GM21528 (cell line): Measurements from ENCODE around the gene IGFL3.
"Not testable (repeated sequence)": the region's sequence is repeated elsewhere in the genome, so short reads cannot be mapped to it uniquely, and the experiment has no call there.

Experiments
- ATAC-seq: cut with Tn5 transposase; IDR thresholded peaks from one replicate; pipeline ENCODE4 v1.9.1; 2021; ENCODE audit warnings: mild to moderate bottlenecking, moderate library complexity; ENCODE audit not compliant: unreplicated experiment, low FRiP score

The IGFL3 gene

DNA sequence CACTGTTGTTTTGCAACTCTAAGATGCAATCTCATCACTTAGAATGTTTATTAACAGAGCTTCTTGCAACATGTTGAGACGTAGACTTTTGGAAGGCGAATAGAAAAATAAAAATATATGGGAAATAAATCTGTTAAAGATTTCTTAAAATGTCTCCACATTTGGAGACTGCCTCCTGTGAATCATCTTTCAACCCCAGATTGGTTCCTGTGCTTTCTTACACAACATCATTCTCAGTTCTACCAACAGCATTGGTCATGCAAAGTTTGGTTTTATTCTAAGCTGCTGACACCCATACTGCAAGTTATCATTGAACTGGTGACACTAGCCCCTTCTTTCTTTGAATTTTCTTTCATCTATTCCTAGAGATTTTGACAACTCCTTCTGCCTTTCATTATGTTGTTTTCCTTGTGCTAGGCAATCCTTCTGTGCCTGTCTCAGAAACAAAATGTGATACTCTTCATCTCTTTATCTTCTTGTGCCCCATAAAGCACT, 1.6 kb upstream of the IGFL3 start:
- no peak for ATAC-seq

DNA sequence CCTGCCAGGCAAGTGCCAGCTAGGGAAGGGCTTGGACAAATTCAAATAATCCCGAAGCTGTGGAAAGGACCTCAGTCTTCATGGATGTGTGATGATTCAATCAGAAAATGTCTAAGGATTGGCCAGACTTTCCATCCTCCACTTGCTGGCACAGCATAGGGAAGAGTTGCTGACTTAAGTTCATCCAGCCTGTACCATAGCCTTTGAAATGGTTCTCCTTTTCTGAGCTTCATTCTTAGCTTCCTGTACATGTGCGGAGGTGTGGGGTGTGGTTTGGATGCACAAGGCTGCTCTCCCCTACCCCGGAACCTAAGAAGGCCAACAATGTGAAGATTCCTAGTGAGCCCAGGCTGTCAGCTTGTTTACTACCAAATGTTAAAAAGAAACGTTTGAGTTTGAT, 959 bp upstream of the IGFL3 start:
- no peak for ATAC-seq

DNA sequence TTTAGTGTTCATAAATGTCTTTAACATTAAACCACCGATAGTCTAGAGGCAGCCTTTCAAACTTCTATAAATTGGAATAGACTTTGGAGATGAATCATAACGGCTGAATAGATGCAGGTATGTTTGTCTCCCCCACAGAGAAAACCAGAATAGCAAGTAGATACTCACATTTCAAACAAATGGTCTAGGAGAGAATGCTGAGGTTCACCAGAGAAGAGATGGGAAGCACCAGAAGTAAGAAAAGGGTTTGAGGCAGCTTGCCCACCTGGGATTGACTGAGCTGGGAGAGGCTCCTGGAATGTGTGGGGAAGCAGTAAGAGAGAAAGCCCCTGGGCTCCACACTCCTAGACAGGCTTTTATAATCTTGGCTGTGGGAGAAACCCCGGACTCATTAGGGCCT, 6.4 kb downstream of the IGFL3 start:
- ATAC-seq, result no peak

DNA sequence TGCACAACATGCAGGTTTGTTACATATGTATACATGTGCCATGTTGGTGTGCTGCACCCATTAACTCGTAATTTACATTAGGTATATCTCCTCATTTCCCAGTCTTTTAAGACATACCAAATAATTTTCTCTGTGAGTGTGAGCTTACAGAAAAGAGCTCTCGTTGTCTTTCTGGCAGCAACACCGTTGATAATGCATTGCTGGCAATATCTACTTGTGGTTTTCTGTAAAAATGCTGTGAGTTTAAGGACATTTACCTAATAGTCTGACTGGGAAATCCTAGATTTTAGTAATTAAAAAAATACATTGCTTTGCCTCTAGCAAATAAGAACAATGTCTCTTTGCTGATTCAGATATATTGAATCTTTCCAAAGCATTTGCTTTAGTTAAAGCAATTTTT, 8.4 kb downstream of the IGFL3 start:
- no peak for ATAC-seq

DNA sequence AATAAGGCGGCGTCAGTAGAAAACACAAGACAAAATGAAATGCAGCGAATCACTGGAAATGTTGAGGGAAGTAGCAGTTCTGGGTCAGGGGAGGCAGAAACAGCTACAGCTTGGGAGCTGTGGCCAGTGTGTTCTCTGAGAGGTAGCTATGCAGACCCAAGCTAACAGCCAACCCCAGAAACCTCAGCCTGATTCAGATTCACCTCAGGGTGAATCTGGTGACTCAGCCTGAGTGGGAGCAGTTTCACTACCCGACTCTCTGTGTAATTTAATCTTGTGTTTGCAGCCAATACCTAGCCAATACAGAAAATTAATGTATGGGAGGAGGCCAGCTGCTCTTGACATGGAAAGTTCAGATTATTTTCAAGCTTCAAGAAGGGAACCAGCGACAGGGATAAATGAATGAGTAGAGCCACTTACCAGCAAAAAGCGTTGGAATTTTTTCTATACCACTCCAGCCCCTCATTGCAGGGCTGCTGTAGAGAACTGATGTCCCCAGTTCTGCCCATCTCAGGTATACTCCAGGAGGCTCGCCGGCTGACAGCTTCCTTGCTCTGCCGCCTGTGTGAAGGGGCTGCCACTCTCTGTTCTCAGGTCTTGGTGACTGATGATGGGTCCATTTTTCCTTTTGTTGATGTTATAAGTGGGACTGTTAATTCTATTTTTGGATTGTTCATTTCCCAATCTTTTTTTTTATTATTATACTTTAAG, 8.9 kb downstream of the IGFL3 start:
- no peak for ATAC-seq

DNA sequence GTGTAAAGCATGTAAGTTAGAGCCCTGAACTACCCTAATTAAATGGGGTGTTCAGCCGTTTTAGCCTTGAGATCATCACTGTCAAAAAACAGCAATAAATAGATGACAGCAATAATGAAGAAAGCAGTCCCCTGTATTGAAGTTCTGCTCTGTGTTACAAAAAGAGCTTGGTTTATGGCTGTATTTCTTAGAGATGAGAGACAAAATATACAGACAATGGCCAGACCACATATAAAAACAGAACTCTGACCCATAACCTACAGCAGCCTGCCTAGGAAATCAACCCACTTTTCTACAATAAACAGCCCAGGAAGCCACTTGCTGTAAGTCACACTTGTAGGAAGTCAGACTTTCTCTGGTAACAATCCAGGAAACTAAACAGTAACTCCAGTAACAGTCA, 10.8 kb downstream of the IGFL3 start:
- no peak for ATAC-seq

DNA sequence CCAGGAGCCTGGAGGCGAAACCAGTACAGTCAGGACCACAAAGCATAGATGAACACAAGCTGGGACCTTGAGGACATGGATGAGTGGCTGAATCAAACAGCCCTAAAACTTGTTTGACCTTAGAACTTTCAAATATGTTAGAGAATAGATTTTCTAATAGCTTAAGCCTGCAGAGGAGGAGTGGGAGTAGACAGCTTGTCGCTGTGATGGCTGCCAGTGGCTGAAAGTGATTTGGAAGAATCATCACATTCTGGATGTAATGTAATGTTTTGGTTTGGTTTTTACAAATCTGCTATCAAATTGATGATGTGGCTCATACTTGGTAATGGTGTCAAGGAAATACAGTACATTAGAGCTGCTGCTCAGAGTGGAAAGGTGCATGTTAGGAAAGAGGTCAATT, 12.0 kb downstream of the IGFL3 start:
- no peak for ATAC-seq

DNA sequence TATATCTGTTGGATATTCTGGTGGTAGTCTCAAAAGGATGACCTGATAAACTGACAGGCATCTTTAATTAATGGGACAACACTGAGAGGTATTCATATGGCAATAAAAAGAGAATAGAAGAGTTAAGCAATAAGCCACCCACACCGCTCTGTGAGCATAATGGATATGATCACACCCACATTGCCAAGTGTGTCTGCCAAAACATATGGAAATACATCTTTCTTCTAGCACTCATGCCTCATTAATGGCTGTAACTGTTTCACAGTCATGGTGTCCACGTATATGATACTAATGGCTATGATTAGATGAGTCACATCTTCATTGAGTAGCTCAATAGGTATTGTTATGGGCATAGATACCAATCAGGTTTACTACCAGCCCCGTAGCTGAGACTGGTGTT, 13.1 kb downstream of the IGFL3 start:
- no peak for ATAC-seq

DNA sequence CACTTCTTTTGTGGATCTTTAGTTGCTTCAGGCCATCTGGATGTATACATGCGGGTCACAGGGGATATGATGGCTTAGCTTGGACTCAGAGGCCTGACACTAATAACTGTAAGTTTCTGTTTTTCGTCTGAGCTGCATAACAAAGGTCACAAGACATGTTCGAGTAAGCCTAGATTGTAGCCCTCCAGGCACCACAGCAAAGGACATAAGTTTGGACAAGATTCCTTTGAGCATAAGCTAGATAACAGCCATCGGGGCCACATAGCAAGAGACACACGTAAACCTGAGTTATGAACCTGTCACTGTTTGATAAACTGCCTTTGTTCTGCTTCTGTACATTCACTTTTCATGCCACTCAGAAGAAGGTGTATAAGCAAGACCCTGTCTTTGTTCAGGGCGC, 14.6 kb downstream of the IGFL3 start:
- no peak for ATAC-seq

DNA sequence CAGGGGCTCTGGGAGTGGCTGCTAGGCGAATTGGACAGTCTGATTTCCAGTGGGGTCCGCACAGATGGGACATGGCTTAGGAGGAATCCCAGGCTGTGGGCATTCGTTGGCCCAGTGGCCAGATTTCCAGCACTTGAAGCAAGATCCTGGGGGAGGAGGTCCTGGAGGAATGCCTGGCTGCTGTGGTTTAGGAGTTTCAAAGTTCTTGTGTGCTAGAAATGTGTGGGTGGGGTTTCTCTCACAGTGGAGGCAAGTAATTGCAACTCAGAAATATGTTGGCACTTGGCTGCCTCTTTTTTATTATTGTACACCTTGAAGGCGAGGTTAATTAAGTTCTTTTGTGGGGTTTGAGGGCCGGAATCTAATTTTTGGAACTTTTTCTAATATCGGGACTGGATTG, 17.1 kb downstream of the IGFL3 start:
- ATAC-seq, result no peak

DNA sequence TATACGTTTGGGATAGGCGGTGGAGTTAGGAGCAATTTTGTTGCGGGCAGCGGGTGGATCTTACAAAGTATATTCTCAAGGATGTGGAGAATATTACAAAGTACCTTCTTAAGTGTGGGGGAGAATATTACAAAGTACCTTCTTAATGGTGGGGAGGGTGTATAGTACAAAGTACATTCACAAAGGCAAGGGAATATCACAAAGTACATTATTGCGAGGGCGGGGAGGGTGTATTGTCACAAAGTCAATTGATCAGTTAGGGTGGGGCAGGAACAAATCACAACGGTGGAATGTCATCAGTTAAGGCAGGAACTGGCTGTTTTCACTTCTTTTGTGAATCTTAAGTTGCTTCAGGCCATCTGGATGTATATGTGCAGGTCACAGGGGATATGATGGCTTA, 22.2 kb downstream of the IGFL3 start:
- not testable (repeated sequence) for ATAC-seq

DNA sequence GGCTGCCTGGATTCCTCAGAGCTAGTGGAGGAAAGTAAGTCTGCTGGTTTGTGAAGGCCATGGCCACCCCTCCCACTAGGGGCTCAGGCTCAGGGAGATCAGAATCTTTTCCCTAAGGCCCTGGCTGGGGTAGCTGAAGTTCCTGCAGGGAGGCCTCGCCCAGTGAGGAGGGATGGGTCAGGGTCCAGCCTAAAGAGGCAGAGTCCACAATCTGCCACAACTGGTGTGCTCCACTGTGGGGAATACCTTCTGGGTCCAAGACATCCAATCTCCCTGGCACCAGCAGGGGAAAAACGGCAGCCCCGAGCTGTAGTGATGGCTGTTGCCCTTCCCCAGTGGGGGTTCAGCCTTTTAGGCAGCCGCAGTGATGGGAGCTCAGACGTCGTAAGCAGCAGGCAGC, 23.2 kb downstream of the IGFL3 start:
- no peak for ATAC-seq

DNA sequence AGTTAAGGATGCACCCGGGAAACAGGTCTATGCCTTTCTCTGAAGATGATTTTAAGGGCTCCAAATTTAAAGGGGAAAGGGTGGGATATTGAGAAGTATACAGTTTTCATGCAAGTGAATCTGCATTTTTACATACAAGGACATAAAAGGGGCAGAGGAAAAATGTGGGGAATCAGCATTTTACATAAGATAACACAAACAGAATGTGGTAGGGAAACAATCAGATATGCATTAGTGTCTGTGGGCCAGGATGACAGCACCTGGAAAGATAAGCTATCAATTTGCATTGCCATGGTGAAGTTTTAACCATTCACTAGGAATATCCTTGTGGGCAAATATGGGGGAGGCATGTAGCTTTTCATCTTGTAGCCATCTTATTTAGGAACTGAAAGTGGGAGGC, 24.1 kb downstream of the IGFL3 start:
- ATAC-seq, result no peak

DNA sequence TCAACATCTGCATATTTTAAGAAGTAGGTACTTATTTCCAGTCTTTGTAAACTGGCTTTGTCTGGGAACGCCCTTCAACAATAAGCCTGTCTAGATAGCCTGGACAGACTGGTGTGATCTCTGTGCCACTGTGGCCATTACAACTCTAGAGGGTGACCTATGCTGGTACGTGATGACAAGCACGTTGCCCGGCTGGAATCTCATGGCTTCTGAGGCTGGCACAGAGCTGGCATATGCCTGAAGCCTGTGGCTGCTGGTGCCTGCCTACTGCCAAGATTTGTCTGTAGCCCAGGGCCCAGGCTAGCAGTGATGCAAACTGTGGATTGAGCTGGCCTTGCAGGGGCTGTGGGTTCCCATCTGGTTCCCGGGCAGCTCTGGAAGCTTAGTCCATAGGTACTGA, 34.0 kb downstream of the IGFL3 start:
- no peak for ATAC-seq

DNA sequence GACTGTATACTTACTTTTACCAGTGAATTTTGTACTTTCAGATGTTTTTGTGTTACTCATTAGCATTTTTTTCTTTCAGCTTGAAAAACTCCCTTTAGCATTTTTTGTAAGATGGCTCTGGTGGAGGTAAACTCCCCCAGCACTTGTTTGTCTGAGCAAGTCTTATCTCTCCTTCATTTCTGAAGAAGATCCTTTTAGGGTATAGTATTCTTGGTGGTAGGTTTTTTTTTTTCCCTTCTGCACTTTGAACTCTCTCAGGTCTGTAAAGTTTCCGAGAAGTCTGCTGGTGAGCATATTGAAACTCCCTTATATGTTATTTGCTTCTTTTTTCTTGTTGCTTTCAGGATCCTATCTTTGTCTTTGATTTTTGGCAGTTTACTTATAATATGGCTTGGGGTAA, 35.1 kb downstream of the IGFL3 start:
- ATAC-seq, result no peak

DNA sequence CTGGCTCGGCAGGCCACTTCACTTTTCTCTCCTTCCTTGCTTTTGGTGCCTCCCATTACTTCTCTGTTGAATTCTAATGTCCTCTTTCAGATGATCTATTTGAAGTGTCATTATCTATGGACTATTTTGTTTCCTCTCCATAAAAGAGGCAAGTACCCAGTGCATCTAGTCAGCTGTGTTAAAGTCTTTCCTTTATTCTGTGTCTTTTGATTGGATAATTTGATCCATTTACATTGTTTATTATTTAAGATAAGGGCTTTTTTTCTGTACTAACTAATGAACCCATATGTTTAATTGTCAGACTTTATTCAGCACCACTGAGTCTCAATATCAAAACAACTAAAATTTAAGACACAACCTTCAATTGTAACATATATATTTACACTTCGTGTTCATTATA, 36.4 kb downstream of the IGFL3 start:
- ATAC-seq, result no peak

DNA sequence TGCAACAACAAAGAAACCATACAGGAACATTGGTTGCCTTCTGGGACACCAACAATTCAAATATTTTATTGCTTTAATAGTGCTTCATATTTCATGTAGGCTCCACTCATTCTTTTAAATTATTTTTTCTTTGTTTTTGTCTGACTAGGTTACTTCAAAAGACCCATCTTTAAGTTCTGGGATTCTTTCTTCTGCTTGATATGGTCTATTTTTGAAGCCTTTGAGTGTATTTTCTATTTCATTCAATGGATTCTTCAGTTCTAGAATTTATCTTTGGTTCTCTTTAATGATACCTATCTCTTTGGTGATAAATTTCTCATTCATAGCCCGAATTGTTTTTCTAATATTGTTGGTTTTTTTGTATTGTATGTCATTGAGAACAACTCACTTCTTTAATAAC, 38.6 kb downstream of the IGFL3 start:
- no peak for ATAC-seq

DNA sequence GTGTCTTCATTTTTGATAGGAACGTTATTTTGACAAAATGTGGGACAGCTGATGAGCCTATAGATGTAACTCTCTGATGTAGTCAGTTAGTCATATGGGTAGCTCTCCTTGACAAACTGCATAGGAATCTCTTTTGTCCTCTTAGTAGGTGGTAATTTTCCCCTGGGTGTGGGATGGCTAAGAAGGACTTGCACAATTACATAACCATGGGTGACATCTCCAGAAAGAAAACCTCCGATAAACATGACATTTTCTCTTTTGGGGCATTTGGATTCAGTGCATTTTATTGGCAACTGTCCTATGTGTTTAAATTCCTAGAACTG, 41.8 kb downstream of the IGFL3 start:
- ATAC-seq, result no peak

DNA sequence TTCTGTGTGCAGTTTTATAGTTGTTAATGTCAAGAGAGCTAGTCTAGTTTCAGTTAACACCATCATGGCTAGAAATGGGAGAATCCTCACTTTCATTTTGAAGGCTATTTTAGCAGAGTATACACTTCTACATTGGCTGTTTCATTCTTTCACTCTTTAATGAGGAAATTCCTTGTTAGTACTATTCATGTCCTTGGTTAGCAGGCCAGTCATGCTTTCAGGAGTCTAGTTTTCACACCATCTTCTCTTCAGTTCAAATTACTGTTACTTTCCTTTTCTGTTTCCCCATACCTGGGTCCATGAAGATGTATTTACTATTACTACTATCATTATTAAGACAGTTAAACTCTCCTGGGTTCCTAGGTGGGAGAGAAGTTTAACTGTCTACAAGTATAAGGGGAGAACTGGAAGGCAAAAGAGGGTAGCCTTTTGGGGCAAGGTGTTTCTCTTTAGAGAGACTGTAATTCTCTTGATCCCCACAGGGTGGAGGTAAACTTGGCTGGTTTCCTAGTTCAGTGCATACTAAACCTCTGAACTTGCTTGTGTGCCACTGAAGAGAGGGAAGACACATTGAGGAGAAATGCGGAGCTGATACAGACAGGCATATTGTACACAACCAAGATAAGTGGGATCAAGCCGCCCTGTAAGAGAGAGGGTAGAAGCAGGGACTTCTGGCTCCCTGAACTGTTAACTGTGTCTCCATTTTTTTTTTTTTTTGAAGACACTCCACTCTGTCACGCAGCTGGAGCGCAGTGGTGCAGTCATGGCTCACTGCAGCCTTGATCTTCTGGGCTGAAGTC, 42.4 kb downstream of the IGFL3 start:
- no peak for ATAC-seq

DNA sequence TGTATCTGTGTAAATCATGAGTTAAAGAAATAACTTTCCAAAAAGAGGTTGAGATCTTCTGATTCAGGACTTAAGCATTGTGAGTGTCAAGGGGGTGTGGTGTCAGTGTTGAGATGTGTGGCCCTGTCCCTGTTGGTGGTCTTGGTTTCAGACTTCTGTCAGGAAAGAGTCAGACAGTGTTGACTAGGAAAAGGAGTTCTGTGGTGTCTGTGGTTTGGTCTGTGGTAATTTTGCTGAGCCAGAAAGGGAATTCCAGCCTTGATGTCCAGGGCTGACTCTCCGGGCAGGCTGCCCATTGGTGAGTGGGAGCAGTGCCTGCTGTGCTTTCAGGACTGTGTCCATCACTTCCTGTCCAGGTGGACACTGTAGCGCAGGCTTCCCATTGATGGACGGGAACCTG, 43.9 kb downstream of the IGFL3 start:
- no peak for ATAC-seq

DNA sequence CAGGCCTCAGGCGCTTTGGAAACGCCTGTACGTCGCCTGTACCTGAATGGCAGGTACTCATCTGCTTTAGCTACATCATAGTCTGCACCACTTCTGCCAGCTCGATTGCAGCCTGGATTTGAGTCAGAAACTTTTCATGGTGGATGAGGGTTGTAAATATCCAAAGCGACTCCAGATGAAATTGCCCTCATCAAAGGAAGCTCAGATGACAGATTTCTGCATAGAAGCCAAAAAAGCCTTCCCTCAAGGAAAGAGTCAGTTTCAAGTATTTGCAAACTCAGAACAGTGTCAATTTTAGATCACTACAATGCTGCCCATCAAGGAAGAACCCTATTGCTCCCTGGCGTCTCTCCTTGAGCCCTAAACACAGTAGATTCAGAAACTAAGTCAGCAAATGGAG, 44.9 kb downstream of the IGFL3 start:
- ATAC-seq, result no peak
